ENCODE results near the gene CRIP2.
A peak's percentile ranks its signal among the peaks of the same experiment; 100 is the strongest.

DNA sequence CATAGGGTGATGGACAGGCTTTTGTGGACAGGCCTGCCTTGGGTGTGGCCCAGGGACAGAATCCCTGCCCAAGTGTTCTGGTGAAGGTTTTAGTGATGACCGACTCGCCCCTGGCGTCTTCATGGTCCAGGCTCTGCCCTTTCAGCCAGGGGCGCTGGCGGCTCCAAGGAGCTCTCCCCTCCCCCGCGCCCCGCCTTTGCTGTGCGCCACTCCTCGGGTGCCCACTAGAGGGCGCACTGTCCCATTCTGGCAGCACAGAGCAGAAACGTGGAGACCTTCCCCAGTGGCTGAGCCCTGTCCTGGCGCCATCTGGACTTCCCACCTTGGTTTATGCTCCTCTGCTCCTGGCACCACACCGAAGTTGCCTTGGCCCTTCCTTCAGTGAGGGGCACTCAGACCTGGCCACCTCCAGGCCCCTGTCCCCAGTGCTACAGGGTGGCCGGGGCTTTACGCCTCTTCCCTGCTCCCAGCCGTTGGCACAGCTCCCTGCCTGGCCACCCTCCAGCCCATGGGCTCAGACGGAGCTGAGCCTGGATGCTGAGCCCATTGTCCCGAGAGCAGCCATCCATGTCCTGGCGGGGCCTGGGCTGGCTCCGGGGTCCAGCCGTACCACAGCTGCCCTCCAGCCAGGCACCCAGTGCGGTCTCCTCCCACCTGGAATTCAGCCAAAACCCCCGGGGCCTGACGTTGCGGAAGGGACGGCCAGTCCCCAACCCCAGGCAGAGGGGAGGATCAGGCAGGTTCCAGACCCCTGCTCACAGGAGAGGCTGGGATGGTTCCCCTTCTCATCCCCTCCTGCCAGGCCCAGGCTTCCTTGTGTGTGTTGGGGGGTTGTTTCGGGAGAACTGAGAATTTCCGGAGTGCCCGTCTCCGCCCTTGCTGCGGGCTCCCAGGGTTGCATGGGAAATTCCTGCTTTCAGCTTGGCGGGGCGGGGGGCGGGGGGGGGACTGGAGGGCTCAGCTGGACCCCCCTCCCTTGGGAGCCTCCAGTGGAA is 6.5 kb downstream of the CRIP2 start:
- TF ChIP-seq, protein P1, sequence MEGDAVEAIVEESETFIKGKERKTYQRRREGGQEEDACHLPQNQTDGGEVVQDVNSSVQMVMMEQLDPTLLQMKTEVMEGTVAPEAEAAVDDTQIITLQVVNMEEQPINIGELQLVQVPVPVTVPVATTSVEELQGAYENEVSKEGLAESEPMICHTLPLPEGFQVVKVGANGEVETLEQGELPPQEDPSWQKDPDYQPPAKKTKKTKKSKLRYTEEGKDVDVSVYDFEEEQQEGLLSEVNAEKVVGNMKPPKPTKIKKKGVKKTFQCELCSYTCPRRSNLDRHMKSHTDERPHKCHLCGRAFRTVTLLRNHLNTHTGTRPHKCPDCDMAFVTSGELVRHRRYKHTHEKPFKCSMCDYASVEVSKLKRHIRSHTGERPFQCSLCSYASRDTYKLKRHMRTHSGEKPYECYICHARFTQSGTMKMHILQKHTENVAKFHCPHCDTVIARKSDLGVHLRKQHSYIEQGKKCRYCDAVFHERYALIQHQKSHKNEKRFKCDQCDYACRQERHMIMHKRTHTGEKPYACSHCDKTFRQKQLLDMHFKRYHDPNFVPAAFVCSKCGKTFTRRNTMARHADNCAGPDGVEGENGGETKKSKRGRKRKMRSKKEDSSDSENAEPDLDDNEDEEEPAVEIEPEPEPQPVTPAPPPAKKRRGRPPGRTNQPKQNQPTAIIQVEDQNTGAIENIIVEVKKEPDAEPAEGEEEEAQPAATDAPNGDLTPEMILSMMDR (IDR thresholded peaks at IDR 0.05) = peak; percentile 92 to 99 (median 99)
- peak in 1 of 2 donors; percentile 40 for TF ChIP-seq POLR2A (IDR thresholded peaks at IDR 0.05)
